HEK293T (cell line): ENCODE measurements around the gene RBMS2.

Source experiments
- CTCF ChIA-PET: fragments of 350-600 bp; formaldehyde crosslinking; extraction: SDS; loops from one replicate; lab custom pipeline; 2021; ENCODE audit warnings: antibody characterized with exemption, inconsistent platforms; lab: Yijun Ruan, JAX
- POLR2A ChIA-PET: fragments of 350-600 bp; formaldehyde crosslinking; extraction: SDS; loops from one replicate; lab custom pipeline; 2020; ENCODE audit warnings: antibody characterized with exemption, inconsistent platforms; lab: Yijun Ruan, JAX
- DNase-seq: peaks from one replicate; pipeline ENCODE4 v3.0.0; 2012; ENCODE audit warnings: mixed read lengths; ENCODE audit errors: extremely low spot score
- ARNT ChIP-seq: fragments of 450-650 bp; IDR thresholded peaks from 2 replicates; pipeline ENCODE4 v1.6.1; 2017; ENCODE audit warnings: mild to moderate bottlenecking
- BHLHE40 ChIP-seq: fragments of 450-650 bp; IDR thresholded peaks from 2 replicates; pipeline ENCODE4 v1.6.1; 2016; ENCODE audit warnings: mild to moderate bottlenecking, moderate library complexity, borderline replicate concordance
- CTBP1 ChIP-seq: fragments of 450-650 bp; IDR thresholded peaks from 2 replicates; pipeline ENCODE4 v1.6.1; 2016; ENCODE audit warnings: borderline replicate concordance
- ELF4 ChIP-seq: fragments of 450-650 bp; IDR thresholded peaks from 2 replicates; pipeline ENCODE4 v1.6.1; 2017; ENCODE audit warnings: antibody characterized with exemption
- FOXA1 ChIP-seq: fragments of 450-650 bp; IDR thresholded peaks from 2 replicates; pipeline ENCODE4 v1.6.1; 2016; ENCODE audit warnings: mild to moderate bottlenecking
- FOXK2 ChIP-seq: fragments of 450-650 bp; IDR thresholded peaks from 2 replicates; pipeline ENCODE4 v1.6.1; 2016; ENCODE audit warnings: mild to moderate bottlenecking
- FOXM1 ChIP-seq: fragments of 450-650 bp; IDR thresholded peaks from 2 replicates; pipeline ENCODE4 v1.6.1; 2017; ENCODE audit warnings: mild to moderate bottlenecking, borderline replicate concordance
- HDGF ChIP-seq: fragments of 450-650 bp; IDR thresholded peaks from 2 replicates; pipeline ENCODE4 v1.6.1; 2017; ENCODE audit warnings: antibody characterized with exemption, borderline replicate concordance
- L3MBTL2 ChIP-seq: fragments of 450-650 bp; conservative IDR thresholded peaks from 2 replicates; pipeline ENCODE4 v1.6.1; 2016; ENCODE audit warnings: mild to moderate bottlenecking
- LEF1 ChIP-seq: fragments of 450-650 bp; IDR thresholded peaks from 2 replicates; pipeline ENCODE4 v1.6.1; 2017; ENCODE audit warnings: mild to moderate bottlenecking, borderline replicate concordance
- NFRKB ChIP-seq: fragments of 450-650 bp; IDR thresholded peaks from 2 replicates; pipeline ENCODE4 v1.6.1; 2016; ENCODE audit warnings: mild to moderate bottlenecking, moderate library complexity
- SP1 ChIP-seq: fragments of 450-650 bp; IDR thresholded peaks from 2 replicates; pipeline ENCODE4 v1.6.1; 2017
- SUZ12 ChIP-seq: fragments of 450-650 bp; IDR thresholded peaks from 2 replicates; pipeline ENCODE4 v1.6.1; 2016; ENCODE audit warnings: mild to moderate bottlenecking
- TARDBP ChIP-seq: fragments of 450-650 bp; IDR thresholded peaks from 2 replicates; pipeline ENCODE4 v1.6.1; 2016
- ZNF384 ChIP-seq: fragments of 450-650 bp; IDR thresholded peaks from 2 replicates; pipeline ENCODE4 v1.6.1; 2016
- TF ChIP-seq, protein P1 (sequence below): fragments of 450-650 bp; IDR thresholded peaks from 2 replicates; pipeline ENCODE4 v1.6.1; 2016

Gene RBMS2

GRCh38 chr12:56581418-56582145 lies 60.0 kb downstream of the RBMS2 start:
- no peak for DNase-seq
- CTCF ChIA-PET, result interaction anchor here (0.9 to 2.0 kb wide), 2 partner anchors 9 to 55 kb away, joined by 4 to 6 read pairs; no protein-coding TSS in a partner anchor
- TF ChIP-seq LEF1 (no peak), L3MBTL2 (no peak), FOXA1 (no peak), BHLHE40 (no peak), SUZ12 (no peak), HDGF (no peak), SP1 (no peak), NFRKB (no peak), TARDBP (no peak), FOXM1 (no peak), ZNF384 (no peak), ELF4 (no peak), ARNT (no peak), FOXK2 (no peak), CTBP1 (no peak)
- TF ChIP-seq, protein P1, sequence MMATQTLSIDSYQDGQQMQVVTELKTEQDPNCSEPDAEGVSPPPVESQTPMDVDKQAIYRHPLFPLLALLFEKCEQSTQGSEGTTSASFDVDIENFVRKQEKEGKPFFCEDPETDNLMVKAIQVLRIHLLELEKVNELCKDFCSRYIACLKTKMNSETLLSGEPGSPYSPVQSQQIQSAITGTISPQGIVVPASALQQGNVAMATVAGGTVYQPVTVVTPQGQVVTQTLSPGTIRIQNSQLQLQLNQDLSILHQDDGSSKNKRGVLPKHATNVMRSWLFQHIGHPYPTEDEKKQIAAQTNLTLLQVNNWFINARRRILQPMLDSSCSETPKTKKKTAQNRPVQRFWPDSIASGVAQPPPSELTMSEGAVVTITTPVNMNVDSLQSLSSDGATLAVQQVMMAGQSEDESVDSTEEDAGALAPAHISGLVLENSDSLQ, result no peak
- POLR2A ChIA-PET, result no interaction called here

GRCh38 chr12:56585098-56585497 lies 63.5 kb downstream of the RBMS2 start:
- DNase-seq, result no peak
- TF ChIP-seq TARDBP (no peak), SP1 (no peak)
- ChIA-PET CTCF (no interaction called here), POLR2A (no interaction called here)

- CTCF ChIA-PET, result interaction anchor here (0.9 to 2.9 kb wide), 3 partner anchors 9 to 75 kb away, joined by 4 to 12 read pairs (median 6); no protein-coding TSS in a partner anchor
- no peak for DNase-seq
- POLR2A ChIA-PET, result no interaction called here
- TF ChIP-seq BHLHE40 (no peak), L3MBTL2 (no peak), LEF1 (no peak), FOXK2 (no peak), HDGF (no peak), SP1 (no peak), NFRKB (no peak), CTBP1 (no peak), SUZ12 (no peak), FOXM1 (no peak), ELF4 (no peak)
- TF ChIP-seq, protein P1, result no peak
Measured at GRCh38 chr12:56589783-56590182, 68.2 kb downstream of the RBMS2 start.

- DNase-seq, result peak; percentile 51
- no peak for TF ChIP-seq TARDBP
- TF ChIP-seq, protein P1, result peak; percentile 68
- ChIA-PET POLR2A (no interaction called here), CTCF (interaction anchor here (2.0 to 2.9 kb wide), 2 partner anchors 10 to 76 kb away, joined by 6 to 12 read pairs; no protein-coding TSS in a partner anchor)
Measured at GRCh38 chr12:56590237-56590830, 68.7 kb downstream of the RBMS2 start.

- DNase-seq, result no peak
- ChIA-PET CTCF (interaction anchor here (1.1 to 2.9 kb wide), 3 partner anchors 10 to 77 kb away, joined by 3 to 12 read pairs (median 6); no protein-coding TSS in a partner anchor), POLR2A (no interaction called here)
- TF ChIP-seq SP1 (no peak), ELF4 (no peak), L3MBTL2 (no peak)
- TF ChIP-seq, protein P1, result no peak
Measured at GRCh38 chr12:56591126-56591525, 69.5 kb downstream of the RBMS2 start.

DNA sequence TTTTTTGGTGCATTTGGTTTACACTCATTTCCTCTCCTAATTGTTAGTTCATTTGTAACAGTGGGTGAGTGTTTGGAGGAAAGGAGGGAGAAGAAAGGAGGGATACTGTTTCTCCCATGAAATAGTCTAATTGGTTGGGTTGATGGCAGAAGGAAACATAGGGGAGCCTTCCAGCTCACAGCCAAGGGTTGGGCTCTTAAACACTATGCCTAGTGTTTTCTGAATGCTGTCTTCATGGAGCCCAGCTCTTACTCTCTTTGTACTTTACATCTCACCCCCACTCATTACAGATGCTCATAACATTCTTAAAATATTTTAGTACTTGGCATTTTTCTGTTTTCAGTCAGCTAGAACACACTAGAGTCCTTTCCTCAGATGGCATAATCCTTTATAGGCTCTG lies 70.3 kb downstream of the RBMS2 start:
- ChIA-PET POLR2A (no interaction called here), CTCF (interaction anchor here (2.0 kb wide), 1 partner anchor 11 kb away, joined by 6 read pairs; no protein-coding TSS in a partner anchor)
- DNase-seq, result no peak
- TF ChIP-seq NFRKB (no peak), ZNF384 (no peak), ARNT (no peak), FOXM1 (no peak), BHLHE40 (no peak), SP1 (no peak), LEF1 (no peak), FOXA1 (no peak), SUZ12 (no peak), TARDBP (no peak)
